Prostate gland (tissue), 2 donors: ENCODE measurements around the gene RNF148. TPM values are rescaled to one million over a fixed set of nuclear protein-coding genes. Genes with fewer than 3 reads are reported as not detected.

ENCODE experiments used
- DNase-seq: peaks from one replicate; pipeline ENCODE4 v3.0.0-alpha.2; 2019; ENCODE audit warnings: low spot score
- H3K27ac ChIP-seq, 2 donors: fragments of 200-600 bp; sonication (generic); 2 replicates each; pipeline ENCODE4 v1.5.1; 2017 to 2019
- H3K27me3 ChIP-seq: fragments of 200-600 bp; sonication (generic); replicated peaks from 2 replicates; pipeline ENCODE4 v1.5.1; 2019; ENCODE audit not compliant: insufficient read depth
- H3K36me3 ChIP-seq, 2 donors: fragments of 200-600 bp; sonication (generic); 1 replicate in 1 of 2; 2 replicates in 1 of 2; pipeline versions ENCODE4 v1.5.1 to v1.8.1; 2017 to 2019
- H3K4me1 ChIP-seq: fragments of 200-600 bp; sonication (generic); replicated peaks from 2 replicates; pipeline ENCODE4 v1.5.1; 2019
- H3K4me3 ChIP-seq, 2 donors: fragments of 200-600 bp; sonication (generic); 2 replicates each; pipeline ENCODE4 v1.5.1; 2017 to 2019
- H3K9me3 ChIP-seq: fragments of 200-600 bp; sonication (generic); 2 replicates; pipeline ENCODE4 v1.5.1; 2017
- POLR2A ChIP-seq: fragments of 450-650 bp; IDR thresholded peaks from one replicate; pipeline ENCODE4 v1.6.1; 2016; ENCODE audit warnings: antibody characterized with exemption, mild to moderate bottlenecking
- POLR2AphosphoS5 ChIP-seq: sonication (generic); formaldehyde crosslinking; IDR thresholded peaks from one replicate; pipeline ENCODE4 v1.6.1; 2017; ENCODE audit warnings: antibody characterized with exemption
- WGBS: methylation state at CpG from one replicate; pipeline ENCODE4 v1.1.5; 2018; 5-methylcytosine and 5-hydroxymethylcytosine counted together
- intact Hi-C: fragments of 100-400 bp; cut with DNase I; formaldehyde crosslinking; loops from one replicate; pipeline ENCODE4 v1.14.2; 2022
- total RNA-seq, 2 donors: library from RNA; depleted of rRNA; stranded (reverse); fragments of >200 nt; gene quantifications; one replicate each; pipeline ENCODE4 v1.1.0, GENCODE V29; 2016
- TF ChIP-seq, protein P1 (sequence below), 4 experiments: fragments of 200-600 bp in 2 of 4; fragments of 450-650 bp in 2 of 4; sonication (generic) in 2 of 4; IDR thresholded peaks; 1 replicate in 3 of 4; 2 replicates in 1 of 4; pipeline ENCODE4 v1.5.1; 2016 to 2019; ENCODE audit warnings: antibody characterized with exemption in 4 of 4, mild to moderate bottlenecking in 2 of 4, moderate library complexity in 2 of 4

The RNF148 gene
- total RNA-seq, 2 donors from 2014 or later, result 2.9 to 3.4 TPM

DNA sequence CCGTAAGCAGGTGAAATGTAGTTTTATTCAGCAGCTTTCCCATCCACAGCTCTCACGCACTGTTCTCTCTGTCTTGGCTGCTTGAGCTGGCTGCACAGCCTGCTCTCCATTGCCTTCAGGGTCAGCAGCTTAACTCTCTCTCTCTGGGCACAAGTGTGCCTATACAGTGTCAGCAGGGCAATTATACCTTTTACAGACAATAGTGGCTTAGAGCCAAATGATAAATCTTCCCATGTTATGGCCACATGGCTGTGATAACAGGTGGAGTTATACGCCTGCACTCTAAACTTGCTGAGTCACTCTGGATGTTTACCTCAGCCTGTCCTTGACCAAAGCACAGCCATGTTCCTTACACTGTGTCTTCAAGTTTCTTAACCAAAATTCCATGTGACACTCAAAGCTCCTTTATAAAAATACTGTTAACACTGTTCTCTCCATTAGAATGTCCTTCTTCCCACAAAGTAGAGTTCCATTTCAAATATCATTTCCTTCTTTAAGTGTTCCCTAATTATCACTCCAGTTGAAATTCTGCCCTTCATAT lies 9.9 kb downstream of the RNF148 start:
- H3K4me3 ChIP-seq, result no peak overlapping the region
- H3K27me3 ChIP-seq, result no peaks in the 10 kb centered on the region
- 93% methylated on average over 3 of the region's 3 CpGs for WGBS
- TF ChIP-seq POLR2AphosphoS5, result no peak
- TF ChIP-seq, protein P1, sequence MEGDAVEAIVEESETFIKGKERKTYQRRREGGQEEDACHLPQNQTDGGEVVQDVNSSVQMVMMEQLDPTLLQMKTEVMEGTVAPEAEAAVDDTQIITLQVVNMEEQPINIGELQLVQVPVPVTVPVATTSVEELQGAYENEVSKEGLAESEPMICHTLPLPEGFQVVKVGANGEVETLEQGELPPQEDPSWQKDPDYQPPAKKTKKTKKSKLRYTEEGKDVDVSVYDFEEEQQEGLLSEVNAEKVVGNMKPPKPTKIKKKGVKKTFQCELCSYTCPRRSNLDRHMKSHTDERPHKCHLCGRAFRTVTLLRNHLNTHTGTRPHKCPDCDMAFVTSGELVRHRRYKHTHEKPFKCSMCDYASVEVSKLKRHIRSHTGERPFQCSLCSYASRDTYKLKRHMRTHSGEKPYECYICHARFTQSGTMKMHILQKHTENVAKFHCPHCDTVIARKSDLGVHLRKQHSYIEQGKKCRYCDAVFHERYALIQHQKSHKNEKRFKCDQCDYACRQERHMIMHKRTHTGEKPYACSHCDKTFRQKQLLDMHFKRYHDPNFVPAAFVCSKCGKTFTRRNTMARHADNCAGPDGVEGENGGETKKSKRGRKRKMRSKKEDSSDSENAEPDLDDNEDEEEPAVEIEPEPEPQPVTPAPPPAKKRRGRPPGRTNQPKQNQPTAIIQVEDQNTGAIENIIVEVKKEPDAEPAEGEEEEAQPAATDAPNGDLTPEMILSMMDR (IDR thresholded peaks at IDR 0.05), result no peak
- no peak for TF ChIP-seq POLR2A
- no peak for DNase-seq
- no peak overlapping the region for H3K27ac ChIP-seq
- intact Hi-C loops, result no loop called here
- no peaks in the 10 kb centered on the region for H3K36me3 ChIP-seq
- H3K4me1 ChIP-seq, result no peaks in the 10 kb centered on the region
- H3K9me3 ChIP-seq, result no peaks in the 10 kb centered on the region

DNA sequence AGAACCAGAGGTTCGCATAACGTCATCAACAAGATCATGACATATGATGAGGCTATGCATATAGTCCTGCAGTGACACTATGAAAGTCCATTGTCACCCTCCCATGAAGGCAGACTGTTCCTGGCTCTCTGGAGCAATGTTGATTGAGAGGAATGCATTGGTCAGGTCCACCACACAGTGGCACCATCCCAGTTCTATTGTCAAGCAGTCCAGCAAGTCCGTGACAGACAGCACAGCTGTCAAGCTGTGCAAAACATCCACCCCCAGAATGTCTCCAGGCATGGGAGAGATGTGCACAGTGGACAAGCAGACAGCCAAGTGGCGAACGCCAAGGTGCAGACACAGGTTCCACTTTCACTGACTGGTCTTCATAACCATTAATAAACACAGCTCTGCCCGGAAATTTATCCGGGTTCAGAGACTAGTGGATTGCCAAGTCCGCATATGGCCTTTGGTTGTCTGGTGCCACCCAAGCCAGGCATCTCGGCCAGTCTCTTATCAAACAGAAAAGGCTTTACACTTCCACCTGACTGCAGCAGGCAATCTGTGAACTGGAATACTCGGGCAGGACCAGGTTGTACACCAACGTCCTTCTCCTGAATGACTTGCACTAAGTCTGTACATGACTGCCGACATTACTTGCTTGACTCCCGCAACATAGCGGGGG lies 11.0 kb downstream of the RNF148 start:
- Histone ChIP-seq H3K4me3 (no peak overlapping the region), H3K9me3 (no peaks in the 10 kb centered on the region), H3K27me3 (no peaks in the 10 kb centered on the region), H3K36me3 (no peaks in the 10 kb centered on the region), H3K27ac (no peak overlapping the region), H3K4me1 (no peaks in the 10 kb centered on the region)
- WGBS, result 94% methylated on average over 14 of the region's 14 CpGs
- DNase-seq, result no peak
- intact Hi-C loops, result no loop called here
- no peak for TF ChIP-seq POLR2AphosphoS5
- TF ChIP-seq, protein P1 (IDR thresholded peaks at IDR 0.05), result no peak

DNA sequence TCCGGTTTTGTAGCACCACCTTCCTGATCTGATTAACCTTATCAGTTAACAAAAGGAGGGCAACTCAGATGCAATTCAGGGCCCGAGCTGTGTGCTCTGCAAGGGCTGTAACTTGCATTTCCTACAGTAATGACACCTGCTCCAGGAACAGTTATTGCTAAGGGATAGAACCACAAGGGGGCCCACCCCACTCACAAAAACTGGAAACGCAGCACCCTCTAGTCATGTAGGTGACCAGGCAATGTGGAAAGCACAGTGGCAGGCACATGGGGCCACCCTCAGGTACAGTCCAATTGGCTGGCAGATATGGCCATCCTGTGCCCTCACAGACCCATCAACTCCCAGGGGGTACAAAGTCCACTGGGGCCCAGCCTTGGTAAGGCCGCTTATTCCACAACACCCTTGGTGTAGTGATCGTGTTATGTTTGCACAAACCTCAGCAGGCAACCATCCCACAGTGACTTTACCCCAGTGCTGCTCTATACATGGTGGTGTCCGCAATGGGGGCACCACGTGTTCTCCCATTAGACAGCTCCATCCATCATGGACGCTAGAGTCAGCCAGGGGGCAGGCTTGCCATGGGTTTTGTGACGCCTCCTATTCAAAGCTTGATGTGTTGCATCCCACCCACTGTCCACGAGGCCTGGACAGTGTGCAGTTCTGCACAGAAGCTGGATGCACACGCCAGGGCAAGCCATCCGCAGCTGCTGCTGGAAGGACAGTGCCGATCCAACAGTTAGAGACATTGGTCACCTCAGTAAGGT lies 13.2 kb downstream of the RNF148 start:
- 93% methylated on average over 13 of the region's 13 CpGs for WGBS
- no peak overlapping the region for H3K27ac ChIP-seq
- H3K9me3 ChIP-seq, result no peaks in the 10 kb centered on the region
- DNase-seq, result no peak
- no peaks in the 10 kb centered on the region for H3K27me3 ChIP-seq
- no peaks in the 10 kb centered on the region for H3K36me3 ChIP-seq
- no peak overlapping the region for H3K4me3 ChIP-seq
- no peaks in the 10 kb centered on the region for H3K4me1 ChIP-seq
- intact Hi-C loops, result loop anchor here (10.0 kb wide), 1 partner anchor 195 kb away; the partner anchor contains the start of gene CADPS2
- no peak for TF ChIP-seq POLR2AphosphoS5
- TF ChIP-seq, protein P1 (IDR thresholded peaks at IDR 0.05), result no peak
- no peak for TF ChIP-seq POLR2A

DNA sequence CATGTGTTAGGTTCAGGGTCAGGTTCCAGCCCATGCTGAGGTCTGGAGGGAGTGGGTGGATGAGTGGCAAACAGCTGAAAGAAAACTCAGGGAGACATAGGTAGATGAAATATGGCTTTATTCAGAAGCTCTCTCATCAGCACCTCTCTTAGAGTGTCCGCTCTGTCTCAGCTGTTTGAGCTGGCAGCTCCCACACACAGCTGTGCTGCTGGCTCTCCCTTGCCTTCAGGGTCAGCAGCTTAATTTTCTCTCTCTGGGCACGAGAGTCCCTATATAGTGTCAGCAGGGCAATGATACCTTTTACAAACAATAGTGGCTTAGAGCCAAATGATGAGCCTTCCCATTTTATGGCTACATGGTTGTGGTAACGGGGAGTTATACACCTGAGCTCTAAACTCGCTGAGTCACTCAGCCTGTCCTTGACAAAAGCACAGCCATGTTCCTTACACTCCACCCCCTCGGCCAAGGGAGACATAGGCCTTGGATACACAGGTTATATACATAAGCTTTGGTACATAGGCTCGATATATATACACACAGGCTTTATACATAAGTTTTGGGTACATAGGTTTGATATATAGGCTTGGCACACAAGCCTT lies 14.2 kb downstream of the RNF148 start:
- no peaks in the 10 kb centered on the region for H3K4me1 ChIP-seq
- 82% methylated on average over 6 of the region's 6 CpGs for WGBS
- no peak overlapping the region for H3K4me3 ChIP-seq
- no peak overlapping the region for H3K27ac ChIP-seq
- TF ChIP-seq, protein P1 (IDR thresholded peaks at IDR 0.05), result no peak
- no peak for TF ChIP-seq POLR2A
- no peak for TF ChIP-seq POLR2AphosphoS5
- H3K27me3 ChIP-seq, result no peaks in the 10 kb centered on the region
- H3K36me3 ChIP-seq, result no peaks in the 10 kb centered on the region
- DNase-seq, result no peak
- H3K9me3 ChIP-seq, result no peaks in the 10 kb centered on the region
- intact Hi-C loops, result loop anchor here (10.0 kb wide), 1 partner anchor 196 kb away; the partner anchor contains the start of gene CADPS2
